BJ (cell line): ENCODE measurements around the gene STPG1. TPM values are rescaled to one million over a fixed set of nuclear protein-coding genes. Genes with fewer than 3 reads are reported as not detected.

Experiments
- CTCF ChIA-PET: fragments of 350-600 bp; formaldehyde crosslinking; extraction: SDS; loops from one replicate; lab custom pipeline; 2021; ENCODE audit warnings: antibody characterized with exemption, inconsistent platforms; lab: Yijun Ruan, JAX
- POLR2A ChIA-PET: fragments of 300-600 bp; sonication (Branson Sonifier 250); formaldehyde crosslinking; extraction: SDS; loops from one replicate; lab custom pipeline; 2021; ENCODE audit warnings: antibody characterized with exemption; lab: Charles Lee
- DNase-seq: peaks from one replicate; pipeline ENCODE4 v3.0.0-alpha.2; 2011; ENCODE audit warnings: low read depth
- H3K27me3 ChIP-seq: 2 replicates; pipeline ENCODE4 v1.6.0; 2011; ENCODE audit warnings: low read length; ENCODE audit not compliant: control insufficient read depth, insufficient read depth
- H3K36me3 ChIP-seq: 2 replicates; pipeline ENCODE4 v1.5.1; 2011; ENCODE audit warnings: low read length; ENCODE audit not compliant: control insufficient read depth, insufficient read depth
- H3K4me3 ChIP-seq: 2 replicates; pipeline ENCODE4 v1.5.1; 2011; ENCODE audit warnings: low read depth, mild to moderate bottlenecking, control low read depth, low read length
- polyA plus RNA-seq: library from polyadenylated mRNA; depleted of rRNA; stranded (reverse); fragments of >200 nt; gene quantifications from 2 replicates; pipeline ENCODE4 v1.2.3, GENCODE V29; 2011
- TF ChIP-seq, protein P1 (sequence below): IDR thresholded peaks from 2 replicates; pipeline ENCODE4 v1.5.1; 2011; ENCODE audit warnings: low read depth, mild to moderate bottlenecking, control low read depth, inconsistent platforms, low read length, moderate library complexity; ENCODE audit not compliant: insufficient read depth

The STPG1 gene
- polyA plus RNA-seq, 1 experiment = 10.3 TPM

DNA sequence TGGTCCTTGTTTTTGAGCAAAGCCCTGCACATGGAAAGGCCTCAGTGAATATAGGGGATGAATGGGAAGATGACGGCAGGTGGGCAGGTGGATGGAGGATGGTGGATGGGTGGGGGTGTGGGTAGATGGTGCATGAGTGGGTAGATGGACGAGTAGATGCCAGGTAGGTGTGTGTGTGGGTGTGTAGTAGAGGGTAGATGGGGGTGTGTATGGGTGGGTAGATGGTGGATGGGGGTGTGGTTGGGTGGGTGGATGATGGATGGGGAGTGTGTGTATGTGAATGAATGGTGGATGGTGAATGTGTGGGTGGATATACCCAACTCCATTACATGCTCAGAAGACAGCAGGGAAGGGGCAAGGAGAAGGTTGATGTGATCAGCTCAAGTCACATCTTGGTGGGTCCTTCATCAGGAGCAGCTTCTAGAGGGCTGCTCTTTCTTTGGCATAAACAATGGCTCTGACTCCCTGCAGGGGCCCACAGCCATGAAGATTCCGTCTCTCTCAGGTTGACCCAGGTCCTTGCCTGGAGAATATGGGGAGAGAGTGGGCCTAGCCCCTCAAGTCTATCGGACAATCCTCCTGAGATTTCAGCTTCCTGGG is 60.2 kb downstream of the STPG1 start:
- no peak for DNase-seq
- Histone ChIP-seq H3K4me3 (no peak overlapping the region), H3K36me3 (peaks cover 3% of the 10 kb centered on the region), H3K27me3 (no peaks in the 10 kb centered on the region; the same call in 1 of the 2 replicates)
- ChIA-PET CTCF (no interaction called here), POLR2A (no interaction called here)
- TF ChIP-seq, protein P1, sequence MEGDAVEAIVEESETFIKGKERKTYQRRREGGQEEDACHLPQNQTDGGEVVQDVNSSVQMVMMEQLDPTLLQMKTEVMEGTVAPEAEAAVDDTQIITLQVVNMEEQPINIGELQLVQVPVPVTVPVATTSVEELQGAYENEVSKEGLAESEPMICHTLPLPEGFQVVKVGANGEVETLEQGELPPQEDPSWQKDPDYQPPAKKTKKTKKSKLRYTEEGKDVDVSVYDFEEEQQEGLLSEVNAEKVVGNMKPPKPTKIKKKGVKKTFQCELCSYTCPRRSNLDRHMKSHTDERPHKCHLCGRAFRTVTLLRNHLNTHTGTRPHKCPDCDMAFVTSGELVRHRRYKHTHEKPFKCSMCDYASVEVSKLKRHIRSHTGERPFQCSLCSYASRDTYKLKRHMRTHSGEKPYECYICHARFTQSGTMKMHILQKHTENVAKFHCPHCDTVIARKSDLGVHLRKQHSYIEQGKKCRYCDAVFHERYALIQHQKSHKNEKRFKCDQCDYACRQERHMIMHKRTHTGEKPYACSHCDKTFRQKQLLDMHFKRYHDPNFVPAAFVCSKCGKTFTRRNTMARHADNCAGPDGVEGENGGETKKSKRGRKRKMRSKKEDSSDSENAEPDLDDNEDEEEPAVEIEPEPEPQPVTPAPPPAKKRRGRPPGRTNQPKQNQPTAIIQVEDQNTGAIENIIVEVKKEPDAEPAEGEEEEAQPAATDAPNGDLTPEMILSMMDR = no peak

DNA sequence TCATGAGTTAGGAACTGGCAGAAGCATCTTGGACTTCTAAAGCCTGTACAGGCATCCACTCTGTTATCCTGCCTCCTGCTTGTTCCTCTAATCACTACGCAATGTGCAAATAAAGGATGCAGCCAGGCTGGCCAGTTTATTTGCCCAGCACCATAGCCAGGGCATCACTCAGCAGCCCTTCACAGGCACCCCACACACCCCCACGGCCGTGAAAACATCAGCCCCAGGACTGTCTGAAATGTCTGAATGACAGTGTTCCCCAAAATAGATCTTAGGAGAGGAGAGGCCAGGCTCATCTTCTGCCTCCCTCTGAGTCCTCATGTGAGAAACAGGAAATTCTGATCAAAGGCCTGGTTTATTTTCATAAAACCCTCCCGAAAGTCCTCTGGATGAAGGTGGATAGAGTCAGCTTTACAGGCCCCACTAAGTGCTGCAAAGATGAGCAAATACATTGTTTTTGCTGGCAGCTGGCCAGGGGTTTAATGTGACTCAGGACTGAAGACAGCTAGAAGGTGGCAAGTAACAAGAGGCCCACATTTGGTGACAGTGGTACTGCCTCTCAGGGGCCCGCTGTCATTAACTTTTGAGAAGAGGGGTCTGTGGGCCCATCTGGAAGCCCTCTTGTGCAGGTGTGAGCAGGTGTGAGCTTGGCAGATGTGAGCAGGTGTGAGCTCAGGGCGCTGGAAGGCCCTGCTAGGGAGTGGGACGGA is 61.5 kb downstream of the STPG1 start:
- no peak for DNase-seq
- TF ChIP-seq, protein P1 = no peak
- Histone ChIP-seq H3K4me3 (no peak overlapping the region), H3K27me3 (peaks cover 5% of the 10 kb centered on the region), H3K36me3 (no peaks in the 10 kb centered on the region)
- ChIA-PET POLR2A (no interaction called here), CTCF (interaction anchor here (1.1 kb wide), 1 partner anchor 33 kb away, joined by 3 read pairs; no protein-coding TSS in a partner anchor)

DNA sequence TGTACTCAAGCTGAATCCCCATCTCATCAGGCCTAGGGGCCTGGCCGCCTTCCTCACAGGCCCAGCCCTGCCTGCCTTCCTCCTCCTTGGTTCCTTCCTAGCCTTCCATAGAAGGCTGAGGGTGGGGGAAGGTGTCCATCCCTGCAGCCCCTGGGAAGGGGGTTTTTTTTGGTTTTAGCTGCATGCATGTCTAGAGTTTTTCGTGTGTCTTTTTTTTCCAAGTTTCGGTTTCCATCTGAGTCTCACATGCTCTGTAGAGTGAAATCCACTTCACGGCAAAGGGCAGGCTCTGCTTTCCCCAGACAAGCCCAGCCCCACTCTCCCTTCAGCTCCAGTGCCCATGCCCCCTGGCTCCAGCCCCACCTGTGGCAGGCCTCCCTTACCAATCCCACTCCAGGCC is 62.3 kb downstream of the STPG1 start:
- CTCF ChIA-PET = interaction anchor here (0.6 to 0.8 kb wide), 2 partner anchors 9 to 38 kb away, joined by 3 read pairs; no protein-coding TSS in a partner anchor
- TF ChIP-seq, protein P1 = no peak
- Histone ChIP-seq H3K4me3 (no peak overlapping the region), H3K27me3 (peaks cover 11% of the 10 kb centered on the region), H3K36me3 (no peaks in the 10 kb centered on the region)
- POLR2A ChIA-PET = no interaction called here
- DNase-seq = no peak

DNA sequence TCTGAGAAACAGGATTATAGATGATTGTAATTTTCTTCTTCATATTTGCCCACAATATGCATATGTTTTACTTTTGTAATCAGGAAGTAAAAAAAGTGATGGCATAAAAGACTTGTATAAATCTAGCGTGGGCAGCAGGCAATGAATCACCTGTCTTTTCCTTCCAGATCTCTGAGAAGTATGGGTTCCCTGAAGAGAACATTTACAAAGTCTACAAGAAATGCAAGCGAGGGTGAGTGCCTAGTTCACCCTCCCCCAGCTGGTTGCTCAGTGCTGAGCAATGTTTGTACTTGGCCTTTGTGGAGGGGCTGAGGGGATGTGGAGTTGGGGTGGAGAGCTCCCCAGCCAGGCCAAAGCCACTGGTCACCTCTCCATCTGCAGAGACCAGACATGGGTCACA is 63.7 kb downstream of the STPG1 start:
- Histone ChIP-seq H3K4me3 (no peak overlapping the region), H3K36me3 (no peaks in the 10 kb centered on the region), H3K27me3 (peaks cover 14% of the 10 kb centered on the region)
- TF ChIP-seq, protein P1 = no peak
- no peak for DNase-seq
- POLR2A ChIA-PET = interaction anchor here (0.7 kb wide), 1 partner anchor 10 kb away, joined by 3 read pairs; no protein-coding TSS in a partner anchor
- CTCF ChIA-PET = no interaction called here

DNA sequence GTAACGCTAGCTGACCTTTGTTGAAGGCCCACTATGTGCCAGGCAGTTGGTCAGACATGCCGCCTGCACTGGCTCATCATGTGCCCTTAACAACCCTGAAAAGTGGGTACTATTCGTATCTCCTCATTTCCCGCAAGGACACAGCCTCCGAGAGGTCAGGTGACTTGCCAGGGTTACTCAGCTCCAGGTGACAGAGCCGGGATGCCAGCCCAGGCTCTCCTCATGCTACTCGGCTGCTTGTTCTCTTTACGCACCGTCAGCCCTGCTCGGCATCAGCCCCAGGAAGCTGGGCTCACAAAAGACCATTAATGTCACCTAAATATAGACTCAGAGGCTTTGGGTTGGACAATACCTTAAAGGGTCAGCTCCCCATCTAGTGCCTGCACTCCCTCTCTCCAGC is 65.4 kb downstream of the STPG1 start:
- Histone ChIP-seq H3K36me3 (no peaks in the 10 kb centered on the region), H3K4me3 (no peak overlapping the region), H3K27me3 (peaks cover 15% of the 10 kb centered on the region)
- CTCF ChIA-PET = interaction anchor here (0.6 to 1.8 kb wide), 4 partner anchors 11 to 479 kb away, joined by 4 to 9 read pairs (median 4); no protein-coding TSS in a partner anchor
- POLR2A ChIA-PET = no interaction called here
- TF ChIP-seq, protein P1 = no peak
- no peak for DNase-seq
